ENCODE measurements around the gene DNAI1.

GRCh38 chr9:34518896-34519295 is 60.3 kb downstream of the DNAI1 start:
- TF ChIP-seq CTCF (IDR thresholded peaks at IDR 0.05; ENCODE audit: insufficient read depth, low read length) (no peak), SPI1 (IDR thresholded peaks at IDR 0.05; ENCODE audit: borderline replicate concordance, low read depth) (no peak), GABPA (IDR thresholded peaks at IDR 0.05; ENCODE audit: low read depth) (no peak), REST (IDR thresholded peaks at IDR 0.05; ENCODE audit: insufficient replicate concordance, low read depth) (no peak)
